Nephron (organoid): Measurements from ENCODE around the gene SASH1.
A peak's percentile ranks its signal among the peaks of the same experiment; 100 is the strongest.

Experiments
- H3K27ac Mint-ChIP-seq, 3 experiments: 2 replicates each; pipeline ENCODE4 v1.8.0; 2020; ENCODE audit warnings: mixed read lengths in 3 of 3, mild to moderate bottlenecking in 2 of 3, moderate library complexity in 1 of 3
- H3K27me3 Mint-ChIP-seq: 2 replicates; pipeline ENCODE4 v1.8.0; 2021; ENCODE audit warnings: low read depth, mild to moderate bottlenecking, moderate library complexity, mixed read lengths
- H3K36me3 Mint-ChIP-seq: 2 replicates; pipeline ENCODE4 v1.8.0; 2020; ENCODE audit warnings: low read depth, mixed read lengths
- H3K4me1 Mint-ChIP-seq: 2 replicates; pipeline ENCODE4 v1.8.0; 2020; ENCODE audit warnings: mixed read lengths
- H3K4me3 Mint-ChIP-seq, 3 experiments: 2 replicates each; pipeline ENCODE4 v1.8.0; 2020; ENCODE audit warnings: mild to moderate bottlenecking in 3 of 3, mixed read lengths in 3 of 3, moderate library complexity in 2 of 3
- H3K9me3 Mint-ChIP-seq: 2 replicates; pipeline ENCODE4 v1.8.0; 2020; ENCODE audit warnings: mixed read lengths
- TF ChIP-seq, protein P1 (sequence below), 3 experiments: fragments of 200-600 bp; sonication (generic); IDR thresholded peaks; one replicate each; pipeline ENCODE4 v1.5.0; 2021; ENCODE audit warnings: antibody characterized with exemption in 3 of 3; ENCODE audit not compliant: unreplicated experiment in 3 of 3

SASH1 gene

DNA sequence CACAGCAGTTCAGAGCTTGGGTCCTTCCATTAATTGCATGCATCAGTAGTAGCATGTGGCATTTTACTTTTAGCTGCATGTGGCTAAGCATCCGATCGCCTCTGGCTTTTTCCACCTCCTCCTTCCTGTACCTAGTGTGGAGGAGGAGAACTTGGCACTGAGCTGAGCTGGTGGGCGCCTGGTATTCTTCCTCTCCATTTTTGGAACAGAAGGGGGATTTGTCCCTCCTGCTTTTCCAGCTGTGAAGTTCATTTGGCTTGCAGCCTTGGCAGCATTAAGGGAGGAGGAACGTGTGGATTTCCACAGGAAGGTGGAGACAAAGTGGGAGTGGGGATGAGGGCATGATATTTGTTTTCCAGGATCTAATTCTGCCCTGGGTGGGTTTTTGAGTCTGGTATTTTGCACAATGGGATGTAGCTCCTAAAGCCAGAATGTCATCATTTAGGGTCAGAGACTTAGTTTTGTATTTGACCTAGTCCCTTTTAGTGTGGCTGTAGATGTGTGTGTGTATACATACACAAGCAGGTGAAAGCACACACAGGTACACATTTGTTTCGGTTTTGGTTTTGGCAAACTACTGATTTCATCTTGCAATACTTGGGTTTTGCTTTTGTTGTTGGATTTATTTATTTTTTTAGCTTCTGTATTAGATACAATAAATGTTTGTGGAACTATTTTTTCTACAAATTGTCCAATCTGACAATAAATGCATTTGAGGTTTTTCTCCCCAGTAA, 90.0 kb downstream of the SASH1 start:
- peak overlapping the region; percentile 65 to 76 (median 70) for H3K27ac Mint-ChIP-seq
- H3K27me3 Mint-ChIP-seq, result no peaks in the 10 kb centered on the region
- no peaks in the 10 kb centered on the region for H3K36me3 Mint-ChIP-seq
- no peak overlapping the region for H3K4me3 Mint-ChIP-seq
- TF ChIP-seq, protein P1, sequence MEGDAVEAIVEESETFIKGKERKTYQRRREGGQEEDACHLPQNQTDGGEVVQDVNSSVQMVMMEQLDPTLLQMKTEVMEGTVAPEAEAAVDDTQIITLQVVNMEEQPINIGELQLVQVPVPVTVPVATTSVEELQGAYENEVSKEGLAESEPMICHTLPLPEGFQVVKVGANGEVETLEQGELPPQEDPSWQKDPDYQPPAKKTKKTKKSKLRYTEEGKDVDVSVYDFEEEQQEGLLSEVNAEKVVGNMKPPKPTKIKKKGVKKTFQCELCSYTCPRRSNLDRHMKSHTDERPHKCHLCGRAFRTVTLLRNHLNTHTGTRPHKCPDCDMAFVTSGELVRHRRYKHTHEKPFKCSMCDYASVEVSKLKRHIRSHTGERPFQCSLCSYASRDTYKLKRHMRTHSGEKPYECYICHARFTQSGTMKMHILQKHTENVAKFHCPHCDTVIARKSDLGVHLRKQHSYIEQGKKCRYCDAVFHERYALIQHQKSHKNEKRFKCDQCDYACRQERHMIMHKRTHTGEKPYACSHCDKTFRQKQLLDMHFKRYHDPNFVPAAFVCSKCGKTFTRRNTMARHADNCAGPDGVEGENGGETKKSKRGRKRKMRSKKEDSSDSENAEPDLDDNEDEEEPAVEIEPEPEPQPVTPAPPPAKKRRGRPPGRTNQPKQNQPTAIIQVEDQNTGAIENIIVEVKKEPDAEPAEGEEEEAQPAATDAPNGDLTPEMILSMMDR (IDR thresholded peaks at IDR 0.05; ENCODE audit: unreplicated experiment in 3 of 3), result no peak
- H3K4me1 Mint-ChIP-seq, result peaks cover 24% of the 10 kb centered on the region
- no peaks in the 10 kb centered on the region for H3K9me3 Mint-ChIP-seq

DNA sequence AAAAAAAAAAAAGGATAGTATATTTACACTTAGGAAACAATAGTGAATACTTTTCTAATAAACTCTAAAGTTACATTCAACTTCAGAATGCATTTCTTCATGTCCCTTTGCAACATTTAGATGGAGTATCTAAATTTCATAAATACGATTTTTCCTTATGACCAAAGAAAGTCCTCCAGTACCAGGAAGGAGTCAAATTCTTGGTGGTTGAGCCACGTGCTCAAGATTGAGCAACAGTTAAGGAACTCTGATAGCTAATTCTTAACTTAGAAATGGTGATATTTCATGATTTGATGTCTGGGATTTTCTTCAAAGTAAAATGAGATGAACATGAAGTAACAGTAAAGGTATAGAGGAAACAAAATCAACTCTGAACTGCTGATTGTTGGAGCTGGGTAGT, 92.7 kb downstream of the SASH1 start:
- Mint-ChIP-seq H3K4me3 (no peak overlapping the region), H3K9me3 (no peaks in the 10 kb centered on the region), H3K4me1 (peaks cover 23% of the 10 kb centered on the region), H3K27ac (no peak overlapping the region), H3K27me3 (peaks cover 5% of the 10 kb centered on the region), H3K36me3 (no peaks in the 10 kb centered on the region)
- TF ChIP-seq, protein P1 (IDR thresholded peaks at IDR 0.05; ENCODE audit: unreplicated experiment in 3 of 3), result no peak

DNA sequence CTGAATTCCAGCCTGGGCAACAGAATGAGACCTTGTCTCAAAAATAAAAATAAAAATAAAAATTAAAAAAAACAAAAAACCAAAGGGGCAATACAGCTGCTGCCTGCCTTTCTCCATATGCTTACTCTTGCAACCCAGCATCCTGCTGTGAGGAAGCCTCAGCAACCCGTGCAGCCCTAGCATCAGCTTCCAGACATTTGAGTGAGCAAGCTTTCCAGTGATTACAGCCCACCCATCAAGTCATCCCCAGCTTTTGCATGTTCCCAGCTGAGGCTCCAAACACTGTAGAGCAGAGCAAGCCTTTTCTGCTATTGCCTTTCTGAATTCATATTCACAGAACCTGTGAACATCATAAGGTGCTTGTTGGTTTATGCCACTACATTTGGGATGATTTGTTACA, 93.8 kb downstream of the SASH1 start:
- Mint-ChIP-seq H3K4me1 (peaks cover 28% of the 10 kb centered on the region), H3K9me3 (no peaks in the 10 kb centered on the region), H3K27me3 (peaks cover 5% of the 10 kb centered on the region), H3K36me3 (peaks cover 3% of the 10 kb centered on the region), H3K4me3 (no peak overlapping the region), H3K27ac (no peak overlapping the region)
- TF ChIP-seq, protein P1 (IDR thresholded peaks at IDR 0.05; ENCODE audit: unreplicated experiment in 3 of 3), result no peak

DNA sequence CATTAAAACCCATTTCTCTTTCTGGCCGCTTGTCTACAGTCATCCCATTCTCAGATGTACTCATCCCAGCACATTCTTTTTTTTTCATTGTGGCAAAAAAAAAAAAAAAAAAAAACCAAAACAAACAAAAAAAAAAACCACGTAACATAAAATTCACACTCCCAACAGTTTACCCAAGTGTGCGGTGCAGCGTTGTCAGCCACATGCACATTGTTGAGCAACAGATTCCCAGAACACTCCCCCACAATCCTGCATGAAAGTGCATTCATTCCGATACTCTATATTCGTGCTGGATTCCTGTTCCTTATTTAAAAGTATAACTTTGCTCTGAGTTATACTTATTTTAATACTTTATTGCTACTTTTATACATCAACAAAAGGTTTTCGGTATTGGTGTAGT, 96.0 kb downstream of the SASH1 start:
- Mint-ChIP-seq H3K9me3 (no peaks in the 10 kb centered on the region), H3K4me3 (no peak overlapping the region), H3K4me1 (peaks cover 23% of the 10 kb centered on the region), H3K27ac (no peak overlapping the region), H3K27me3 (peaks cover 5% of the 10 kb centered on the region), H3K36me3 (peaks cover 3% of the 10 kb centered on the region)
- TF ChIP-seq, protein P1 (IDR thresholded peaks at IDR 0.05; ENCODE audit: unreplicated experiment in 3 of 3), result no peak

DNA sequence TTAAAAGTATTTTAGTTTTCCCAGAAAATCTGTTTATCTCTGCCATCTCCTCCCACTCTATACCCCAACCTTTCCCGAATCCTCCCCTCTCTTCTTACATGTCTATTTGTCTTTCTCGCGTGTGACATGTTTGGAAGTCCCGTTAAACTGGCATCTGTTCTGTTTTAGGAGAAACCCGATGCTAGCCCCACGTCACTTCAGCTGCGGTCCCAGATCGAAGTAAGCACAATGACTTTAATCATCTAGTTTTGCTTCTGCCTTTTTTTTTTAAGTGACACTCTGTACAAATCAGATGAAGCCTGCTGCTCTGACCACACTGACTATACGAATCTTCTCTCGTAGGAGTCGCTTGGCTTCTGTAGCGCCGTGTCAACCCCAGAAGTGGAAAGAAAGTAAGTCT, 97.4 kb downstream of the SASH1 start:
- H3K27ac Mint-ChIP-seq, result peak overlapping the region; percentile 46 to 62 (median 58)
- H3K27me3 Mint-ChIP-seq, result peaks cover 5% of the 10 kb centered on the region
- H3K9me3 Mint-ChIP-seq, result no peaks in the 10 kb centered on the region
- H3K36me3 Mint-ChIP-seq, result peaks cover 3% of the 10 kb centered on the region
- H3K4me1 Mint-ChIP-seq, result peaks cover 31% of the 10 kb centered on the region
- TF ChIP-seq, protein P1 (IDR thresholded peaks at IDR 0.05; ENCODE audit: unreplicated experiment in 3 of 3), result no peak
- peak overlapping the region; percentile 4 to 86 (median 71) for H3K4me3 Mint-ChIP-seq

DNA sequence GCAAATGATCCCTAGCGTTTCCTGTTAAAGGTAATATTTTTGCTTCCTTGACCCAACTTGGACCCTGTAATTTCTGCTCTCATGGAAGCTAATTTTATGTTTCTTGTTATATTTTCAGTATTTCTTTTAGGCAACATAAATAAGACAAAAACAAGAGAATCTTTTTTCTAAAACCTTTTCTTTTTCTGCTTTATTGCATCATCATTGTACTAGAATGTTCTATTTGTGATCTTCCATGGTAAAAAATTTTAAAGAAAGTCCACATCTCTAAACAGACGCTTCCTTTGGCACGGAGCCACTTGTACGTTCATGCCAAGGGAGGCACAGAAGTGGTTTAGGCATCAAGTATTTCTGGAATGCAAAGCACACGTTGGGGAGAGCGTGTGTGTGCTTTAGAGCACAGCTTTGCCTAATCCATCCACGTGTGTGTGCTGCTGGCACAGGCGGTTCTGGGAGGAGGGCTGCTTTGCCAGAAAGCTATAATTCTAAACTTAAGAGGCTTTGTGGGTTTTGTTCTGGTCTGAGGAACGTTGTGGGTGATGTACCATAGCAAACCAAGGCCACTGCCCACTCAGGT, 98.3 kb downstream of the SASH1 start:
- Mint-ChIP-seq H3K27ac (peak overlapping the region; percentile 46 to 77 (median 62)), H3K4me1 (peaks cover 36% of the 10 kb centered on the region), H3K4me3 (peak overlapping the region; percentile 24 to 86 (median 67)), H3K36me3 (peaks cover 3% of the 10 kb centered on the region), H3K9me3 (no peaks in the 10 kb centered on the region), H3K27me3 (peaks cover 5% of the 10 kb centered on the region)
- TF ChIP-seq, protein P1 (IDR thresholded peaks at IDR 0.05; ENCODE audit: unreplicated experiment in 3 of 3), result no peak
